NCI-H2196 treated with DMSO at 0.1 percent for 48 hours (cell line): ENCODE results near the gene COG5.

Experiments used
- DNase-seq: peaks from one replicate; lab custom pipeline; 2025; ENCODE audit not compliant: unreplicated experiment; lab: John Stamatoyannopoulos, UW

The COG5 gene

DNA sequence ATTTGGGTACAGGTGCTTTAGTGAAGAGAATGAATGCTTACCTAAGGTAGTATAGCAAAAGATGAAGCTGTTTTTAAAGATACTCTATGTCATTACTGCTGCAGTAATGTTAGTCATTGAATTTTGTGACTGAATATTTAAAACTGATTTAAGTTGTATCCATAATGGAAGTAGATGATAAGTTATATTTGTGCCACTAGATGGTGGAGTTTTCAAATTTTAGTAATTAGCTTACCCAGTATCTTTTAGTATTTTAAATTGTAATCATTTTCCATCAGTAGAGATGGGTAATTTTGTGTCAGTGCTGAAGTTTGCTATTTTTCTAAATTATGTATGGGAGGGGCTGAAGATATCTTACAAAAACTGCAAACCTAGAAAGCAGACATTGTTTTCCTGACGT lies 369.7 kb downstream of the COG5 start:
- DNase-seq, result no peak

DNA sequence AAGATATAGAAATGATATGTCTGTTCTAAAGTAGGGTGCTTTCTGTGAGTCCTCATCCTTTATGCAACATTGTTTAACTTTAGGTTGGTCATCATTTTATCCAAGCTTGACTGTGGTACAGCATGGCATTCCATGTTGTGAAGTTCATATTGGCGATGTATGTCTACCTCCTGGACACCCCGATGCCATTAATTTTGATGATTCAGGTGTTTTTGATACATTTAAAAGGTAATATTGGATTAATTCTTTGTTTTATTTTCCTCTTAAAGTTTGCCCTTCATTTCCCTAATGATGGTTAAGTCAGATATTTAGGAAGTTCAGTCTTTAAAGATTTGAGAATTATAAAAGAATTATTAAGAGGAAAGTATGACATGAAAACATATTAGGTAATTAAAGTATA lies 373.6 kb downstream of the COG5 start:
- no peak for DNase-seq

DNA sequence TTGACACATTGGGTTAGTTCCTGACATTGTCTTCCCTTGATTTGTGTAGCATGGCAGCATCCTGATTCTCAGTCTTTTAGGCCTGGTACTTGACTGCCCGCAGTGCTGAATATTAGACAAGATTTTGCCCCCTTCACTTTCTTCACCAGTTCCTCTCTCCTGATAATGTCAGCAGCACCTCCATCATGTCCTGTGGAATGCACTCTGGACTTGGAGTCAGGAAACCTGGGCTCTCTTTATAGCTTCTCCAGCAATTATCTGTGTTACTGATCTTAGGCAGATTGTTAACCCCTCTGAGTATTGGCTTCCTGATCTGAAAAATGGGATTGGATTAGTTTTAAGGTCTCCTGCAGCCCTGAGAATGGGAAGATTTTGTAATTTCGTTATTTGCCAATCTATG lies 375.9 kb downstream of the COG5 start:
- no peak for DNase-seq

GRCh38 chr7:107186240-107186639 lies 377.5 kb downstream of the COG5 start:
- no peak for DNase-seq

DNA sequence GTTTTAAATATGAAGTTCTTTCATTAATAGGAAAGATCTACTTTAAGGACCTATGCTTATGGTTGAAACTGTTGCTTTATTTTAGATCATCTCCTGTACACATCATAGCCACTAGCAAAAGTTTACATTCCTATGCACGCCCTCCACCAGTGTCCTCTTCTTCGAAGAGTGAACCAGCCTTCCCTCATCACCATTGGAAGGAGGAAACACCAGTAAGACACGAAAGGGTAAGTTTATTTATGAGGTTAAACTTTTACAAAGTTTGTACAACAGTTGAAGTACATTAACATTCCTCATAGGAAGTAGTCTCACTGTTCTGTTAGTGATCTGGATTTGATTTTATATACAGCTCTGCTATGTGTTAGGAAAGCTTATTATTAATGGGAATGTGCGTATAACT lies 378.0 kb downstream of the COG5 start:
- no peak for DNase-seq

DNA sequence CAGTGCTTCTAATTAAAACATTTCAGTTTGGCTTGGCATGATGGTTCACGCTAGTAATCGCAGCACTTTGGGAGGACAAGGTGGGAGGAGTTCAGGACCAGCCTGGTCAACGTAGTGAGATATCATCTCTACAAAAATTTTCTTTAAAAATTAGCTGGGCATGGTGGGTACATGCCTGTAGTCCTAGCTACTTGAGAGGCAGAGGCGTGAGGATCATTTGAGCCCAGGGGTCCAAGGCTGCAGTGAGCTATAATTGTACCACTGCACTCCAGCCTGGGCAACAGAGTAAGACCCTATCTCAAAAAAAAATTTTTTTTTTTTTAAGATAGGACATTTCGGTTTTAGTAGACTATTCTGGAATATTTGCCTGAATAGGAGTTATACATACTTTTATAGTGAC lies 382.5 kb downstream of the COG5 start:
- DNase-seq, result no peak

DNA sequence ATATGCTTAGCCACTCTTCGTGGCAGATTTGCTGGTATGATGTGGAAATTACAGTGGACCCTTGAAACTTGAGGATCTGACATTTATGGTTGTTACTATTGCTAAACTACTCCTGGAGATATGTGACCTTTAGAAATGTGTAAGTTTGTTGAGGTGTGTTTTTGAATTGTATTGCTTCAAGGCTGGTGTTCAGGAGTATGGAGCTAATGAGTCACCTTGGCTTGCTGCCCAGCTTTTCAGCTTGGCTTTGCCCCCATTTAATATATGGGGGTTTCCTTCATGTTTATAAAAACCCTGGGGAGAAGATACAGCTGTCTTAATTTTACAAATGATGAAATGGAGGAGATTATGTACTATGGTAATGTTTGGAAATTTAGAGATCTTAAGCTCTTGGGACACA lies 383.3 kb downstream of the COG5 start:
- DNase-seq, result no peak

GRCh38 chr7:107179326-107180164 lies 384.2 kb downstream of the COG5 start:
- no peak for DNase-seq

- DNase-seq, result no peak
These were observed 389.9 kb downstream of the COG5 start for GRCh38 chr7:107173691-107174406.

DNA sequence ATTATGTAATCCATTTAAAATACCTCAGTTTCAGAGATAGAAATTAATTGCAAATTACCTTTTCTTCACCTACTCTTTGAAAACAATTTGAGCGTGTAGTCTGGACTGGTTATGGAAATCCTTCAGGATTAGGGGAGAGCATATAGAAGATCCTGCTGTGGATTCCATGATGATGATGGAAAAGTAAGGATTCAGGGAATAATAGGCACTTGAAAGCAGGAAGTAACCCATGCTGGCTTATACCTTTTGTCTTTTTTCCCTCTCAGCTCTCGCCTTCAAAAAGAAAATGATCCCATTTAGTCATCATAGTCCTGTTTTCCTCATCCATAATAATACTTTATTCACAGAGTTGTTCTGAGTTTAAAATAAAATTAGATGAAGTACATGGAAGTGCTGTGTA lies 390.5 kb downstream of the COG5 start:
- no peak for DNase-seq

- DNase-seq, result no peak
These were observed 391.3 kb downstream of the COG5 start for GRCh38 chr7:107172276-107173032.

DNA sequence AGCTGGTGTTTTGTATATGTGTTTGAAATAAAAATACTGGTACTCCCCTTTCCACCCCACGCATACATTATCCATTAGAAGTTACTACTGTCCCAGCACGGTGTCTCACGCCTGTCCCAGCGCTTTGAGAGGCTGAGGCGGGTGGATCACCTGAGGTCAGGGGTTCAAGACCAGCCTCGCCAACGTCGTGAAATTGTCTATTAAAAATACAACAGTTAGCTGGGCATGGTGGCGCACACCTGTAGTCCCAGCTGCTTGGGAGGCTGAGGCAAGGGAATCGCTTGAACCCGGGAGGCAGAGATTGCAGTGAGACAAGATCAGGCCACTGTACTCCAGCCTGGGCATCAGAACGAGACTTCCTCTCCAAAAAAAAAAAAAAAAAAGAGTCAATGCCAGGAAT lies 392.2 kb downstream of the COG5 start:
- DNase-seq, result no peak

- DNase-seq, result no peak
These were observed 393.4 kb downstream of the COG5 start for GRCh38 chr7:107170051-107170915.

- DNase-seq, result peak; percentile 96
These were observed 394.3 kb downstream of the COG5 start for GRCh38 chr7:107169120-107170050.

GRCh38 chr7:107168233-107169119 lies 395.2 kb downstream of the COG5 start, which contains the start of gene HBP1:
Gene HBP1 (plus strand): TSS chr7:107169003. CDS start chr7:107179894, 10,891 bp downstream.
- peak; percentile 98 for DNase-seq

DNA sequence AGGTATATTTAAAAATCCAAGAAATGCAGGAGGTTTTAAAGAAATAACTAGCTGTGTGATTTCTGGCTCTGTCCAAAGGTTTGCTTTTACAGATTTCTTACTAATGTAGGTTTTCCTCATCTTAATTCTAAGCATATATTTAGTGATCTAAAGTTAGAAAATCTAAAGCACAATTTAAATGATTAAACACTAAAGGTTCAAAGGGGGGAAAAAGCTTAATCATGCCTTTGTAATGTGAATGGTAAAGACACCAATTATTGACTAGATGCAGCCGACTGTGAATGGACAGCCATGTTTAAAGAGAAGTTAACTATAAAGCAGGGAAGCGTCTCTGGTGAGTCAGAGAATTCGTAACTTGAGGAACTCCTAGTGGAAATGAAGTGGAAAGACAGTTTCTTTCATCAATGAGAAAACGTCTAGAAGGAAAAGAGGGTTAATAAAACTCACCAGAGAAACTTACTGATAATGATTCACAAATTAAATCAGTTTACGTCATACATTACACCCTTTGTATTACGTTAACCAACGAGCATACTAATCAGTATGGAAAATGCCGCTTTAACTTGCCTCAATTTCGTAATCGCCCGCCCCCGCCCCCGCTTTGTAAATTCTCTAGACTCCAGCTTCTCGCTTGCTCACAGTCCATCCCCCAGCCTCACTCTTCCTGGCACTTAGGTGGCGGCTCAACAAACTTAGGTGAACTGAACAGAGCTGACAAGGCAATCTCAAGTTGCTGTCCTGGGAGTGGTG lies 396.1 kb downstream of the COG5 start:
- peak; percentile 22 for DNase-seq

GRCh38 chr7:107166736-107167426 lies 396.8 kb downstream of the COG5 start:
- DNase-seq, result no peak
